Stomach (tissue), 4 donors: Measurements from ENCODE around the gene RTL5.

ENCODE experiments used
- CTCF ChIP-seq, 7 experiments: fragments of 450-650 bp in 4 of 7; fragments of 200-600 bp in 3 of 7; sonication (generic) in 3 of 7; IDR thresholded peaks; one replicate each; pipeline ENCODE4 v1.5.1; 2016 to 2019; ENCODE audit warnings: antibody characterized with exemption in 7 of 7, control low read depth in 2 of 7, mild to moderate bottlenecking in 1 of 7
- POLR2A ChIP-seq, 4 donors: fragments of 450-650 bp; IDR thresholded peaks; one replicate each; pipeline ENCODE4 v1.6.1; 2016; ENCODE audit warnings: antibody characterized with exemption in 4 of 4, control low read depth in 2 of 4, mild to moderate bottlenecking in 1 of 4, moderate library complexity in 1 of 4

GRCh38 chrX:72122621-72123337, 8.9 kb downstream of the RTL5 start:
- TF ChIP-seq CTCF (IDR thresholded peaks at IDR 0.05) (no peak), POLR2A (IDR thresholded peaks at IDR 0.05) (no peak)
